ENCODE results near the gene TRAF3IP3. TPM values are rescaled to one million over a fixed set of nuclear protein-coding genes. Genes with fewer than 3 reads are reported as not detected.

TRAF3IP3 gene
- total and polyA plus RNA-seq, 11 donors, result 0.16 to 10.6 (median 0.75) TPM; not detected in 1

DNA sequence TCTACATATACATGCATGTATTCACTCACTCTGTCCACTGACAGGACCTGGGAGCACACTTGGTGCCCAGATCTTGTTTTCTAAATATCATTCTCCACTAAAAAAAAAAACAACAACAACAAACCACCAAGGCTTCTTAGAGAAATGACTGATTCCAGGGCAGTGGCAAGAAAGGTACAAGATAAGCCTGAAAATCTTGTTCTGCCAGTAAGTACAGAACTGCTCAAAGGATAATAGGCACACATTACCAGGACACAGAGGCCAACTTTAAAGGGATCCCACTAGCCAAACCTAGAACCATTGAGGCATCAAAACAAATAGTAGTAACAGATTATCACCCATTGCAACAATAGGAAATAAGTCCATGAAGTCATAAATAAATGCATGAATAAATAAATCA is 40.5 kb upstream of the TRAF3IP3 start:
- TF ChIP-seq POLR2A (IDR thresholded peaks at IDR 0.05), result no peak
- TF ChIP-seq, protein P1, sequence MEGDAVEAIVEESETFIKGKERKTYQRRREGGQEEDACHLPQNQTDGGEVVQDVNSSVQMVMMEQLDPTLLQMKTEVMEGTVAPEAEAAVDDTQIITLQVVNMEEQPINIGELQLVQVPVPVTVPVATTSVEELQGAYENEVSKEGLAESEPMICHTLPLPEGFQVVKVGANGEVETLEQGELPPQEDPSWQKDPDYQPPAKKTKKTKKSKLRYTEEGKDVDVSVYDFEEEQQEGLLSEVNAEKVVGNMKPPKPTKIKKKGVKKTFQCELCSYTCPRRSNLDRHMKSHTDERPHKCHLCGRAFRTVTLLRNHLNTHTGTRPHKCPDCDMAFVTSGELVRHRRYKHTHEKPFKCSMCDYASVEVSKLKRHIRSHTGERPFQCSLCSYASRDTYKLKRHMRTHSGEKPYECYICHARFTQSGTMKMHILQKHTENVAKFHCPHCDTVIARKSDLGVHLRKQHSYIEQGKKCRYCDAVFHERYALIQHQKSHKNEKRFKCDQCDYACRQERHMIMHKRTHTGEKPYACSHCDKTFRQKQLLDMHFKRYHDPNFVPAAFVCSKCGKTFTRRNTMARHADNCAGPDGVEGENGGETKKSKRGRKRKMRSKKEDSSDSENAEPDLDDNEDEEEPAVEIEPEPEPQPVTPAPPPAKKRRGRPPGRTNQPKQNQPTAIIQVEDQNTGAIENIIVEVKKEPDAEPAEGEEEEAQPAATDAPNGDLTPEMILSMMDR (IDR thresholded peaks at IDR 0.05), result no peak
- no peak overlapping the region for H3K27ac ChIP-seq
- intact Hi-C loops (cut with DNase I), result no loop called here
- H3K4me1 ChIP-seq, result peaks cover 0 to 8% (median 0%) of the 10 kb centered on the region in 12 donors
- H3K36me3 ChIP-seq, result no peaks in the 10 kb centered on the region
- no peak overlapping the region for H3K4me3 ChIP-seq
- DNase-seq, result no peak
- H3K27me3 ChIP-seq, result no peaks in the 10 kb centered on the region
- H3K9me3 ChIP-seq, result no peaks in the 10 kb centered on the region
- no peak for ATAC-seq

- Histone ChIP-seq H3K27me3 (no peaks in the 10 kb centered on the region), H3K27ac (peak overlapping the region in 5 of 12 donors; percentile 1 to 78 (median 39)), H3K4me3 (no peak overlapping the region), H3K36me3 (no peaks in the 10 kb centered on the region), H3K4me1 (peaks cover 0 to 18% (median 0%) of the 10 kb centered on the region in 12 donors), H3K9me3 (no peaks in the 10 kb centered on the region)
- intact Hi-C loops (cut with DNase I), result no loop called here
- TF ChIP-seq, protein P1 (IDR thresholded peaks at IDR 0.05), result no peak
- no peak for TF ChIP-seq POLR2A (IDR thresholded peaks at IDR 0.05)
- WGBS, 4 donors, result 46 to 63% (median 47%) methylated on average over 2 of the region's 2 CpGs
- DNase-seq (no peak), ATAC-seq (peak in 1 of 4 donors; percentile 13)
These were observed 38.0 kb upstream of the TRAF3IP3 start for GRCh38 chr1:209717818-209718217.

- peak overlapping the region; percentile 33 to 84 (median 67) for H3K27ac ChIP-seq
- WGBS, 4 donors, result 72 to 77% (median 74%) methylated on average over 4 of the region's 4 CpGs
- H3K4me1 ChIP-seq, result peaks cover 0 to 18% (median 0%) of the 10 kb centered on the region in 12 donors
- ATAC-seq, result peak; percentile 76 to 89 (median 84)
- H3K4me3 ChIP-seq, result no peak overlapping the region
- TF ChIP-seq POLR2A (IDR thresholded peaks at IDR 0.05), result no peak
- TF ChIP-seq, protein P1 (IDR thresholded peaks at IDR 0.05), result no peak
- H3K36me3 ChIP-seq, result no peaks in the 10 kb centered on the region
- intact Hi-C loops (cut with DNase I), result no loop called here
- no peaks in the 10 kb centered on the region for H3K27me3 ChIP-seq
- H3K9me3 ChIP-seq, result no peaks in the 10 kb centered on the region
- no peak for DNase-seq
These were observed 35.5 kb upstream of the TRAF3IP3 start for GRCh38 chr1:209720326-209720725.

DNA sequence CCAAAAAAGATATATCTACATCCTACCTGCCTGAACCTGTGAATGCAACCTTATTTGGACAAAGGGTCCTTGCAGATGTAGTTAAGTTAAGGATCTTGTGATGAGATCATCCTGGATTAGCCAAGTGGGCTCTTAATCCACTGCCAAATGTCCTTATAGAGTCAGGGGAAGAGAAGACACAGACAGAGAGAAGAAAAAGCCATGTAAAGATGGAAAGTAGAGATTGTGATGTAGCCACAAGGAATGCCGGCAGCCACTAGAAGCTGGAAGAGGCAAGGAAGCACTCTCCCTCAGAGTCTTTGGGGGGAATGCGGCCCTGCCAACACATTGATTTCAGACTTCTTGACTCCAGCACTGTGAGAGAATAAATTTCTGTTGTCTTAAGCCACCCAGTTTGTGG is 35.0 kb upstream of the TRAF3IP3 start:
- peak in 1 of 4 donors; percentile 10 for ATAC-seq

More for the DNA sequence above, 35.0 kb upstream of the TRAF3IP3 start:
- Histone ChIP-seq H3K36me3 (no peaks in the 10 kb centered on the region), H3K27ac (peak overlapping the region; percentile 33 to 84 (median 67)), H3K27me3 (no peaks in the 10 kb centered on the region), H3K4me1 (peaks cover 0 to 18% (median 0%) of the 10 kb centered on the region in 12 donors), H3K9me3 (no peaks in the 10 kb centered on the region), H3K4me3 (no peak overlapping the region)
- WGBS, 4 donors, result 77 to 84% (median 80%) methylated on average over 2 of the region's 2 CpGs
- intact Hi-C loops (cut with DNase I), result no loop called here
- no peak for TF ChIP-seq POLR2A (IDR thresholded peaks at IDR 0.05)
- TF ChIP-seq, protein P1 (IDR thresholded peaks at IDR 0.05), result no peak
- DNase-seq, result no peak
